ENCODE data around the gene CNST.
A peak's percentile ranks its signal among the peaks of the same experiment; 100 is the strongest.

The CNST gene

DNA sequence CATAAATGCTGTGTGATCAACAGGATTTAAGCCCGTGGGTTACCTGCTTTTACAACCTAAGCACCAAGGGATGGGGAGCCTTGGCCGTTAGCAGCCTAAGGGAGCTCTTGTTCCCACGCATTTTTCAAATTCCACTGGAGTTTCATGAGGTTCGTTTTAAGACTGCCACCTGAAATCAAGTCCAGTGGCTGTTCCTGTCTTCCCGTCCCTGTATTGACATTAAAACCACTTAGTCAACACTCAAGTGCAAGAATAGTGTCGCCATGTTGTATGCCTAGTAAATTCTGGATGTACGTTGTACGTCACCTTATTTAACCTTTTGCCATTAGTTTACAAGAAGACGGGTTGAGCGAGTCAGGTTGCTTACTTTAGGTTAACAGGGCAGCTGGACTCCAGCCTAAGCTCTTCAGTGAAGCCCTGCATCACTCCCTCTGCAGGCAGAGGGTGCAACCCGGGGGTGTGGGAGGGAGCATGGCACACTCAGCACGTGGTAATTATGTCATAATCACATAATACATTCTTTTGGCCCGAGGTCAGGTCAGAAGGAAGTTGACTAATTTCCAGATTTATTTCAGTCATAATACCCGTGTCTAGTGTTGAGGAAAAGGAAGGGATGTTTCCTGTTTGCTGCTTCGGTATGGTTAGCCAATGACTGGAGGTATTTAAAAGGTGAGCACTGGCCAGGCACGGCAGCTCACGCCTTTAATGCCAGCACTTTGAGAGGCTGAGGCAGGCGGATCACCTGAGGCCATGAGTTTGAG is 42.5 kb downstream of the CNST start:
- FAIRE-seq (peak; percentile 14), DNase-seq (ENCODE audit: insufficient read length) (no peak)
- no peak for TF ChIP-seq TAF1 (IDR thresholded peaks at IDR 0.05; ENCODE audit: borderline replicate concordance, low read depth, low read length)
- TF ChIP-seq POLR2AphosphoS5 (IDR thresholded peaks at IDR 0.05; ENCODE audit: low read depth, low read length), result no peak
- TF ChIP-seq POLR2A (IDR thresholded peaks at IDR 0.05; ENCODE audit: low read depth, low read length), result no peak

DNA sequence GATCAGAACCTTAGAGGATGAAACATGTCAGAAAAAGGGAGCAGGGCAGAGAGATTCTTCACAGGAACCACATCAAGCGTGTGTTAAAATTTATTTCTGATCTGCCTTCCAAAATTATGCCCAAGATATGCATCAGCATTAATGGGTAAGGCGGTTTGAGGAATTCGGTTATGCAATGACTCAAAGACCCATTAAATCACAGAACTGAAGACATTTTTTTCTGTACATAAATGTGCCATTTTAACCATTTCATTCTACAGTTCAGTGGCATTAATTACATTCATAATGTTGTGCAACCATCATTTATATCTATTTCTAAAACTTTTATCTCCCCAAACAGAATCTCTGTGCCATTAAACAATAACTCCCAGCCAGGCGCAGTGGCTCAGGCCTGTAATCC is 43.4 kb downstream of the CNST start:
- FAIRE-seq (no peak), DNase-seq (ENCODE audit: insufficient read length) (no peak)
- TF ChIP-seq TAF1 (IDR thresholded peaks at IDR 0.05; ENCODE audit: borderline replicate concordance, low read depth, low read length) (no peak), POLR2AphosphoS5 (IDR thresholded peaks at IDR 0.05; ENCODE audit: low read depth, low read length) (no peak), POLR2A (IDR thresholded peaks at IDR 0.05; ENCODE audit: low read depth, low read length) (no peak)

- TF ChIP-seq POLR2AphosphoS5 (IDR thresholded peaks at IDR 0.05; ENCODE audit: low read depth, low read length) (no peak), POLR2A (IDR thresholded peaks at IDR 0.05; ENCODE audit: low read depth, low read length) (no peak), TAF1 (IDR thresholded peaks at IDR 0.05; ENCODE audit: borderline replicate concordance, low read depth, low read length) (no peak)
- no peak for FAIRE-seq
These were observed 47.0 kb downstream of the CNST start for GRCh38 chr1:246613096-246613758.

GRCh38 chr1:246617156-246617555 is 50.9 kb downstream of the CNST start:
- no peak for TF ChIP-seq POLR2A (IDR thresholded peaks at IDR 0.05; ENCODE audit: low read depth, low read length)
- no peak for TF ChIP-seq POLR2AphosphoS5 (IDR thresholded peaks at IDR 0.05; ENCODE audit: low read depth, low read length)
- TF ChIP-seq TAF1 (IDR thresholded peaks at IDR 0.05; ENCODE audit: borderline replicate concordance, low read depth, low read length), result no peak
- DNase-seq (ENCODE audit: insufficient read length) (no peak), FAIRE-seq (no peak)

More at GRCh38 chr1:246613096-246613758, 47.0 kb downstream of the CNST start:
- no peak for DNase-seq (ENCODE audit: insufficient read length)

DNA sequence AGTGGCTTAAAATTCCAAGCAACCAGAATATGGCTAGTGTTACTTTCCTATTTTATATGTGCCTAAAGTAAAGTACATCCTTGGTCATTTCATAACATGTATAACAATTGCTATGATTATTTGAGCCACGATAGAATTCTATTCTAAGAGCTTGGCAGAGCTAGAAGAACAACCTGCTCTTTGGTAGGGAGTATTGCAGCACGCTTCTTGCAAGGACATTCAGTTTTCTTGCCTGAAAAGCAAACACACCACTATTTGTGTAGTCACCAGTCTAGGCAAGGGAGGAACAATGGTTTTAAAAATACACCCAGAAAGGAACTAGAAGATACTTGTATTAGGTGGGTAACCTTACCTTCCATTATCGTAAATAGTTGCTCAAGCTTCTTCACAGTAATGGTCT is 51.5 kb downstream of the CNST start:
- FAIRE-seq, result no peak
- no peak for TF ChIP-seq TAF1 (IDR thresholded peaks at IDR 0.05; ENCODE audit: borderline replicate concordance, low read depth, low read length)
- no peak for TF ChIP-seq POLR2AphosphoS5 (IDR thresholded peaks at IDR 0.05; ENCODE audit: low read depth, low read length)
- no peak for TF ChIP-seq POLR2A (IDR thresholded peaks at IDR 0.05; ENCODE audit: low read depth, low read length)

GRCh38 chr1:246618240-246618808 is 52.1 kb downstream of the CNST start:
- no peak for FAIRE-seq
- no peak for TF ChIP-seq POLR2A (IDR thresholded peaks at IDR 0.05; ENCODE audit: low read depth, low read length)
- TF ChIP-seq TAF1 (IDR thresholded peaks at IDR 0.05; ENCODE audit: borderline replicate concordance, low read depth, low read length), result no peak
- TF ChIP-seq POLR2AphosphoS5 (IDR thresholded peaks at IDR 0.05; ENCODE audit: low read depth, low read length), result no peak
- DNase-seq (ENCODE audit: insufficient read length), result no peak

More for the DNA sequence above, 51.5 kb downstream of the CNST start:
- DNase-seq (ENCODE audit: insufficient read length), result no peak

- TF ChIP-seq TAF1 (IDR thresholded peaks at IDR 0.05; ENCODE audit: borderline replicate concordance, low read depth, low read length) (no peak), POLR2A (IDR thresholded peaks at IDR 0.05; ENCODE audit: low read depth, low read length) (no peak), POLR2AphosphoS5 (IDR thresholded peaks at IDR 0.05; ENCODE audit: low read depth, low read length) (no peak)
- FAIRE-seq (no peak), DNase-seq (ENCODE audit: insufficient read length) (no peak)
These were observed 55.9 kb downstream of the CNST start for GRCh38 chr1:246622035-246622652.

- no peak for DNase-seq (ENCODE audit: insufficient read length)
- TF ChIP-seq TAF1 (IDR thresholded peaks at IDR 0.05; ENCODE audit: borderline replicate concordance, low read depth, low read length) (no peak), POLR2AphosphoS5 (IDR thresholded peaks at IDR 0.05; ENCODE audit: low read depth, low read length) (no peak), POLR2A (IDR thresholded peaks at IDR 0.05; ENCODE audit: low read depth, low read length) (no peak)
- no peak for FAIRE-seq
These were observed 57.8 kb downstream of the CNST start for GRCh38 chr1:246624091-246624490.

DNA sequence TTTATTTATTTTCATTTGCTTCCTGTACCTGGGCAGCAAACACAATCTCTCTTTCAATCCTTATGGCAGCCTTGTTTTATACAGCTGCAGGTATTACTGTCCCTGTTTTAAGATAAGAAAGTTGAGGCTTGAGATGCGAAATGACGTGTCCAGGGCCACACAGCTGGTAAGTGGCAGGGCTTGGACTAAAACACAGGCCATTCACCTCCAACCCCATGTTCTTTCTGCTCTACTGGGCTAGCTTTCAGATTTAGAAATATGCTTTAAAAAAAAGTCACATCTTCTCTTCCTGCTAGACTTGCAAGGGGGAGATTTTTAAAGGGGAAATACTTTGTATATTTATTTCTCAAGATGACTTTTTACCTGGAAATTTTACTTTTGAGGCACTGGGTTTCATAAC is 62.8 kb downstream of the CNST start:
- peak; percentile 23 for DNase-seq (ENCODE audit: insufficient read length)
- FAIRE-seq, result peak; percentile 85
- TF ChIP-seq POLR2A (IDR thresholded peaks at IDR 0.05; ENCODE audit: low read depth, low read length), result no peak
- TF ChIP-seq TAF1 (IDR thresholded peaks at IDR 0.05; ENCODE audit: borderline replicate concordance, low read depth, low read length), result no peak
- TF ChIP-seq POLR2AphosphoS5 (IDR thresholded peaks at IDR 0.05; ENCODE audit: low read depth, low read length), result no peak

GRCh38 chr1:246629976-246630375 is 63.7 kb downstream of the CNST start:
- TF ChIP-seq POLR2AphosphoS5 (IDR thresholded peaks at IDR 0.05; ENCODE audit: low read depth, low read length) (no peak), POLR2A (IDR thresholded peaks at IDR 0.05; ENCODE audit: low read depth, low read length) (no peak), TAF1 (IDR thresholded peaks at IDR 0.05; ENCODE audit: borderline replicate concordance, low read depth, low read length) (no peak)
- DNase-seq (ENCODE audit: insufficient read length), result no peak
- no peak for FAIRE-seq

DNA sequence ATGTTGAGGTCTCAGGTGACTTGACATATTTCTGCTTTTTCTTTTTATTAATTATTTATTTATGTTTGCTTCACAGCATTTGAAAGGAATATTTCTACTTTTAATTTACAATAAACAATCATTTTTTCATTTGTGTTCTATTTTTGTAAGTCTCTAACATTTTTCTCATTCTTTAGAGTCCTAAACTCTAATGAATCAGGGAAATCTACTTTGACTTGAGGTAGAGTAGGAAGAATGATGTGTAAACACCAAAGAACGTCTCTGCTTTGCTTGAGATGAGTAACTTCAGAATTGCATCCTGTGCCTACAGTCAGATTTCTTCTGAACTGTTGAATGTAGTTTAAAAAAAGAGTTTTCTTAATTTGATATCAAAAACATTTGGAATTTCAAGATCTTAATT is 65.2 kb downstream of the CNST start:
- FAIRE-seq, result no peak

More for the DNA sequence above, 65.2 kb downstream of the CNST start:
- DNase-seq (ENCODE audit: insufficient read length), result no peak
- TF ChIP-seq POLR2AphosphoS5 (IDR thresholded peaks at IDR 0.05; ENCODE audit: low read depth, low read length) (no peak), POLR2A (IDR thresholded peaks at IDR 0.05; ENCODE audit: low read depth, low read length) (no peak), TAF1 (IDR thresholded peaks at IDR 0.05; ENCODE audit: borderline replicate concordance, low read depth, low read length) (no peak)
